NB4 (cell line): ENCODE data around the gene L3MBTL4.

Experiments used
- DNase-seq: peaks from one replicate; pipeline ENCODE4 v3.0.0; 2010; ENCODE audit warnings: low read depth
- H3K4me3 ChIP-seq: one replicate; pipeline ENCODE4 v1.5.1; 2011; ENCODE audit warnings: mild to moderate bottlenecking, low read depth, low read length, moderate library complexity
- CTCF ChIP-seq: IDR thresholded peaks from one replicate; pipeline ENCODE4 v1.5.1; 2012; ENCODE audit warnings: low read depth, low read length
- MAX ChIP-seq: IDR thresholded peaks from 2 replicates; pipeline ENCODE4 v1.6.1; 2011; ENCODE audit warnings: low read depth, low read length
- MYC ChIP-seq: IDR thresholded peaks from 2 replicates; pipeline ENCODE4 v1.6.1; 2011; ENCODE audit warnings: low read depth, low read length
- POLR2A ChIP-seq: IDR thresholded peaks from 2 replicates; pipeline ENCODE4 v1.6.1; 2011; ENCODE audit warnings: mild to moderate bottlenecking; ENCODE audit not compliant: insufficient read length; ENCODE audit errors: extremely low read depth

L3MBTL4 gene

GRCh38 chr18:6311456-6312215 lies 103.1 kb downstream of the L3MBTL4 start:
- DNase-seq, result no peak
- H3K4me3 ChIP-seq, result no peak overlapping the region
- TF ChIP-seq CTCF, result no peak
- no peak for TF ChIP-seq MYC
- TF ChIP-seq MAX, result no peak
- TF ChIP-seq POLR2A, result no peak

GRCh38 chr18:6310714-6311113 lies 104.0 kb downstream of the L3MBTL4 start:
- no peak for TF ChIP-seq MAX
- no peak for TF ChIP-seq MYC
- no peak for TF ChIP-seq CTCF
- TF ChIP-seq POLR2A, result no peak
- no peak overlapping the region for H3K4me3 ChIP-seq
- DNase-seq, result no peak

- DNase-seq, result no peak
- H3K4me3 ChIP-seq, result no peak overlapping the region
- TF ChIP-seq POLR2A (no peak), CTCF (no peak), MAX (no peak), MYC (no peak)
These were observed 116.8 kb downstream of the L3MBTL4 start for GRCh38 chr18:6297875-6298274.

GRCh38 chr18:6294148-6294784 lies 120.4 kb downstream of the L3MBTL4 start:
- no peak overlapping the region for H3K4me3 ChIP-seq
- DNase-seq, result peak; percentile 3
- TF ChIP-seq POLR2A, result no peak
- no peak for TF ChIP-seq CTCF
- TF ChIP-seq MYC, result no peak
- no peak for TF ChIP-seq MAX

- no peak for TF ChIP-seq POLR2A
- TF ChIP-seq MAX, result no peak
- no peak for TF ChIP-seq MYC
- TF ChIP-seq CTCF, result no peak
- no peak for DNase-seq
- no peak overlapping the region for H3K4me3 ChIP-seq
These were observed 124.9 kb downstream of the L3MBTL4 start for GRCh38 chr18:6289843-6290242.
